Gastrocnemius medialis (tissue), 4 donors: ENCODE measurements around the gene FNBP1L. TPM values are rescaled to one million over a fixed set of nuclear protein-coding genes. Genes with fewer than 3 reads are reported as not detected.

Source experiments
- ATAC-seq, 2 donors: fragments of 150-250 bp; one replicate each; pipeline ENCODE4 v1.9.1; 2016
- DNase-seq, 2 donors: peaks; one replicate each; pipeline ENCODE4 v3.0.0-alpha.2; 2019
- H3K27ac ChIP-seq, 4 donors: fragments of 200-600 bp; sonication (generic); 1 replicate in 1 of 4; 2 replicates in 3 of 4; pipeline ENCODE4 v1.5.1; 2016 to 2018; ENCODE audit warnings: mild to moderate bottlenecking in 2 of 4, moderate library complexity in 1 of 4
- H3K27me3 ChIP-seq, 3 donors: fragments of 200-600 bp; sonication (generic) in 2 of 3; 1 replicate in 1 of 3; 2 replicates in 2 of 3; pipeline versions ENCODE4 v1.5.1 to v1.6.0; 2016 to 2019; ENCODE audit warnings: mild to moderate bottlenecking in 1 of 3, moderate library complexity in 1 of 3
- H3K36me3 ChIP-seq, 2 donors: fragments of 200-600 bp; sonication (generic) in 1 of 2; one replicate each; pipeline ENCODE4 v1.5.1; 2017 to 2018
- H3K4me1 ChIP-seq, 2 donors: fragments of 200-600 bp; sonication (generic) in 1 of 2; one replicate each; pipeline ENCODE4 v1.5.1; 2016 to 2017; ENCODE audit warnings: mild to moderate bottlenecking in 2 of 2
- H3K4me3 ChIP-seq, 4 donors: fragments of 200-600 bp; sonication (generic) in 3 of 4; 1 replicate in 1 of 4; 2 replicates in 3 of 4; pipeline ENCODE4 v1.5.1; 2016 to 2019; ENCODE audit warnings: mild to moderate bottlenecking in 2 of 4
- H3K9me3 ChIP-seq, 3 donors: fragments of 200-600 bp; sonication (generic) in 2 of 3; 1 replicate in 1 of 3; 2 replicates in 2 of 3; pipeline ENCODE4 v1.5.1; 2016 to 2019
- POLR2A ChIP-seq, 2 donors: fragments of 450-650 bp; IDR thresholded peaks; one replicate each; pipeline ENCODE4 v1.6.1; 2017; ENCODE audit warnings: antibody characterized with exemption in 2 of 2, mild to moderate bottlenecking in 2 of 2, moderate library complexity in 2 of 2
- in situ Hi-C, 4 donors: fragments of 200-750 bp; cut with MboI; loops; one replicate each; pipeline versions ENCODE4 v1.15.0 to v1.8.0; 2017; ENCODE audit warnings: low sequenced_read_pairs in 4 of 4
- intact Hi-C: fragments of 100-400 bp; cut with DNase I; formaldehyde crosslinking; loops from one replicate; pipeline ENCODE4 v1.15.1; 2023; ENCODE audit warnings: low total_unique reads
- total RNA-seq, 4 donors: library from RNA; depleted of rRNA; stranded (reverse); fragments of >200 nt; gene quantifications; one replicate each; pipeline versions ENCODE4 v1.1.0 to v1.2.3, GENCODE V29; 2016
- TF ChIP-seq, protein P1 (sequence below), 5 experiments: fragments of 450-650 bp in 3 of 5; fragments of 200-600 bp in 2 of 5; sonication (generic) in 2 of 5; IDR thresholded peaks in 4 of 5; conservative IDR thresholded peaks in 1 of 5; 1 replicate in 4 of 5; 2 replicates in 1 of 5; pipeline ENCODE4 v1.5.1; 2016 to 2019; ENCODE audit warnings: antibody characterized with exemption in 5 of 5, mild to moderate bottlenecking in 3 of 5, moderate library complexity in 3 of 5

Gene FNBP1L
- total RNA-seq, 4 donors from 2014 or later = 16.0 to 35.1 (median 17.4) TPM

DNA sequence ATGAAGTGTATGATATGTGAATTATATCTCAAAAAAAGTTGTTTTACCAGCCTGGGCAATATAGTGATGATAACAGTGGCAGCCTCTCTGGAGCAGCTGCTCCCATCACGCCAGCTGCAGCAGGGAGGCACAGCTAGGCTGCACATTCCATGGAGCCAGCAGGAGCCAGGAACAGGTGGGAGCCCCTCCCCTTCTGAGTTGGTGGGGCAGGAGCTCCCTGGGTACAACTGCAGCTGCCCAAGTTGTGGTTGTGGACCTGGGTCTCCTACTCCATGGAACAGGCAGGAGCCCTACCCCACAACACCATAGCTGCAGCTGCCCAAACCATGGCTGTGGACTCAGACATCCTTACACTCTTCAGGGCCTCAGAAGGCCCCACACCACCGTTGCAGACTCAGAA lies 21.7 kb upstream of the FNBP1L start:
- in situ Hi-C loops (loop anchor here in 2 of 4 donors (25.0 kb wide), 1 partner anchor 411 kb away; no protein-coding TSS in a partner anchor), intact Hi-C loops (no loop called here)
- Histone ChIP-seq H3K36me3 (no peaks in the 10 kb centered on the region), H3K27me3 (no peaks in the 10 kb centered on the region), H3K4me3 (no peak overlapping the region), H3K27ac (no peak overlapping the region), H3K9me3 (no peaks in the 10 kb centered on the region), H3K4me1 (no peaks in the 10 kb centered on the region)
- no peak for TF ChIP-seq POLR2A (IDR thresholded peaks at IDR 0.05)
- TF ChIP-seq, protein P1, sequence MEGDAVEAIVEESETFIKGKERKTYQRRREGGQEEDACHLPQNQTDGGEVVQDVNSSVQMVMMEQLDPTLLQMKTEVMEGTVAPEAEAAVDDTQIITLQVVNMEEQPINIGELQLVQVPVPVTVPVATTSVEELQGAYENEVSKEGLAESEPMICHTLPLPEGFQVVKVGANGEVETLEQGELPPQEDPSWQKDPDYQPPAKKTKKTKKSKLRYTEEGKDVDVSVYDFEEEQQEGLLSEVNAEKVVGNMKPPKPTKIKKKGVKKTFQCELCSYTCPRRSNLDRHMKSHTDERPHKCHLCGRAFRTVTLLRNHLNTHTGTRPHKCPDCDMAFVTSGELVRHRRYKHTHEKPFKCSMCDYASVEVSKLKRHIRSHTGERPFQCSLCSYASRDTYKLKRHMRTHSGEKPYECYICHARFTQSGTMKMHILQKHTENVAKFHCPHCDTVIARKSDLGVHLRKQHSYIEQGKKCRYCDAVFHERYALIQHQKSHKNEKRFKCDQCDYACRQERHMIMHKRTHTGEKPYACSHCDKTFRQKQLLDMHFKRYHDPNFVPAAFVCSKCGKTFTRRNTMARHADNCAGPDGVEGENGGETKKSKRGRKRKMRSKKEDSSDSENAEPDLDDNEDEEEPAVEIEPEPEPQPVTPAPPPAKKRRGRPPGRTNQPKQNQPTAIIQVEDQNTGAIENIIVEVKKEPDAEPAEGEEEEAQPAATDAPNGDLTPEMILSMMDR (IDR thresholded peaks at IDR 0.05 in 4 of 5, conservative IDR thresholded peaks at IDR 0.05 in 1 of 5) = no peak
- no peak for ATAC-seq
- DNase-seq = no peak

DNA sequence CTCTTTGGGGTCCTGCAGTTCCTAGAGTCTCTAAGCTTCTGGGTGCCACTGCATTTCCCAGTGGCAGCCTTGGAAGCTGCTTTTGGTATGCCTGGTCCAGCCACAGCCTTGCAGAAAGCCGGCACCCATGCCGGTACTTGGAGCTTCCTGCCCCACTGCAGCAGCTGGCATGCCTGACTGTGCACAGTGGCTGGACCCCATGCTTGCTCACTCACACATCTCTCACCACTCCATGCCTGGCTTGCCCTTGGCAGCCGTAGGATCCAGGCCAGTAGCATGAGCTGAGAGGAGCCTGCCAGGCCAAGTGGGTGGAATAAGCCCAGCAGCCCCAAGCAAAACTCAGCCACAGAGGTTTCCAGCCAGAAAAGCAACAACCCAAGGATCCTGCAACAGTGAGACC lies 20.3 kb upstream of the FNBP1L start:
- Histone ChIP-seq H3K4me1 (no peaks in the 10 kb centered on the region), H3K9me3 (no peaks in the 10 kb centered on the region), H3K4me3 (no peak overlapping the region), H3K27ac (no peak overlapping the region), H3K36me3 (no peaks in the 10 kb centered on the region), H3K27me3 (no peaks in the 10 kb centered on the region)
- ATAC-seq (no peak), DNase-seq (no peak)
- no peak for TF ChIP-seq POLR2A (IDR thresholded peaks at IDR 0.05)
- TF ChIP-seq, protein P1 (IDR thresholded peaks at IDR 0.05 in 4 of 5, conservative IDR thresholded peaks at IDR 0.05 in 1 of 5) = no peak
- intact Hi-C loops = no loop called here
- in situ Hi-C loops = loop anchor here in 2 of 4 donors (25.0 kb wide), 1 partner anchor 410 kb away; no protein-coding TSS in a partner anchor

DNA sequence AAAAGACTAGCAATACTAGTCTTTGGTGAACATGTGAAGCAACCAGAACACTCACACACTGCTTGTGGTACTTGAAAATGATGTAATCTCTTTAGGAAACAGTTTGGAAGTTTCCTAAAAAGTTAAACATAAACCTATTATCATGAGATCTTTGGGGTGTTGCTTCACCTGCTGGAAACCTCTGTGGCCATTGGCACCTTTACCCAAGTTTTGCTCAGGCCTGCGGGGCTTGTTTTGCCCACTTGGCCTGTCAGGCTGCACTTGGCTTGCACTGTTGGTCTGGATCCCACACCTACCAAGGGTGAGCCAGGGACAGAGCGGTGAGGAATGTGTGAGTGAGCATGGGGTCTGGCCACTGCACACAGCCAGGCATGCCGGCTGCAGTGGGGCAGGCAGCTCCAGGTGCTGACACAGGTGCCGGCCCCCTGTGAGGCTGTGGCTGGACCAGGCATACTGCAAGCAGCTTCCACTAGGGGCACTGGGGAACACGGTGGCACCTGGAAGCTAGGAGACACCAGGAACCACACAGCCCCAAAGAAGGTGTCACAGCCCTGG lies 14.4 kb upstream of the FNBP1L start:
- no peak for ATAC-seq
- Histone ChIP-seq H3K4me3 (no peak overlapping the region), H3K27ac (no peak overlapping the region), H3K4me1 (no peaks in the 10 kb centered on the region), H3K36me3 (no peaks in the 10 kb centered on the region), H3K27me3 (no peaks in the 10 kb centered on the region), H3K9me3 (no peaks in the 10 kb centered on the region)
- TF ChIP-seq, protein P1 (IDR thresholded peaks at IDR 0.05 in 4 of 5, conservative IDR thresholded peaks at IDR 0.05 in 1 of 5) = peak in 1 of 5 experiments; percentile 23
- TF ChIP-seq POLR2A (IDR thresholded peaks at IDR 0.05) = no peak
- intact Hi-C loops (no loop called here), in situ Hi-C loops (loop anchor here in 3 of 4 donors (10.0 to 25.0 kb wide), 3 partner anchors 129 to 404 kb away; no protein-coding TSS in a partner anchor)
- no peak for DNase-seq

- DNase-seq = no peak
- Histone ChIP-seq H3K27me3 (no peaks in the 10 kb centered on the region), H3K4me1 (no peaks in the 10 kb centered on the region), H3K4me3 (no peak overlapping the region), H3K27ac (no peak overlapping the region), H3K9me3 (no peaks in the 10 kb centered on the region), H3K36me3 (no peaks in the 10 kb centered on the region)
- TF ChIP-seq, protein P1 (IDR thresholded peaks at IDR 0.05 in 4 of 5, conservative IDR thresholded peaks at IDR 0.05 in 1 of 5) = no peak
- no peak for TF ChIP-seq POLR2A (IDR thresholded peaks at IDR 0.05)
- in situ Hi-C loops = loop anchor here in 3 of 4 donors (10.0 to 25.0 kb wide), 3 partner anchors 129 to 403 kb away; no protein-coding TSS in a partner anchor
- ATAC-seq = no peak
- intact Hi-C loops = no loop called here
Observed at GRCh38 chr1:93434088-93434487, 13.8 kb upstream of the FNBP1L start.
